Epithelial cell of esophagus (primary cell): Measurements from ENCODE around the gene SLC7A1.

Experiments used
- DNase-seq: peaks from one replicate; pipeline ENCODE4 v3.0.0; 2010; ENCODE audit warnings: low read depth
- H3K4me3 ChIP-seq: 2 replicates; pipeline ENCODE4 v1.5.1; 2011; ENCODE audit warnings: mild to moderate bottlenecking, low read length, control low read depth
- CTCF ChIP-seq: IDR thresholded peaks from 2 replicates; pipeline ENCODE4 v1.5.1; 2011; ENCODE audit warnings: low read depth, mild to moderate bottlenecking, low read length, control low read depth, inconsistent platforms; ENCODE audit not compliant: insufficient read depth; ENCODE audit errors: missing control alignments

Gene SLC7A1

GRCh38 chr13:29594710-29595379, 643 bp downstream of the SLC7A1 start:
- no peak for TF ChIP-seq CTCF
- peak overlapping the region; percentile 84 for H3K4me3 ChIP-seq
- DNase-seq = peak; percentile 66

GRCh38 chr13:29594303-29594709, 1.2 kb downstream of the SLC7A1 start:
- no peak for TF ChIP-seq CTCF
- H3K4me3 ChIP-seq = peak overlapping the region; percentile 84
- peak; percentile 93 for DNase-seq

- TF ChIP-seq CTCF = no peak
- no peak for DNase-seq
- peak overlapping the region; percentile 84 for H3K4me3 ChIP-seq
Observed at GRCh38 chr13:29593605-29594297, 1.7 kb downstream of the SLC7A1 start.

GRCh38 chr13:29591310-29591709, 4.2 kb downstream of the SLC7A1 start:
- TF ChIP-seq CTCF = no peak
- H3K4me3 ChIP-seq = no peak overlapping the region
- DNase-seq = no peak

GRCh38 chr13:29589967-29590366, 5.5 kb downstream of the SLC7A1 start:
- DNase-seq = no peak
- no peak overlapping the region for H3K4me3 ChIP-seq
- no peak for TF ChIP-seq CTCF

GRCh38 chr13:29589234-29589633, 6.3 kb downstream of the SLC7A1 start:
- DNase-seq = no peak
- H3K4me3 ChIP-seq = no peak overlapping the region
- no peak for TF ChIP-seq CTCF

GRCh38 chr13:29587645-29588044, 7.8 kb downstream of the SLC7A1 start:
- no peak overlapping the region for H3K4me3 ChIP-seq
- no peak for TF ChIP-seq CTCF
- peak; percentile 33 for DNase-seq
